Esophagus squamous epithelium (tissue), 4 donors: Measurements from ENCODE around the gene TMEM79.

ENCODE experiments used
- POLR2A ChIP-seq, 4 donors: fragments of 450-650 bp; IDR thresholded peaks; one replicate each; pipeline ENCODE4 v1.6.1; 2017; ENCODE audit warnings: antibody characterized with exemption in 4 of 4, mild to moderate bottlenecking in 4 of 4, moderate library complexity in 3 of 4
- TF ChIP-seq, protein P1 (sequence below), 6 experiments: fragments of 450-650 bp in 4 of 6; fragments of 200-600 bp in 2 of 6; sonication (generic) in 2 of 6; IDR thresholded peaks; one replicate each; pipeline ENCODE4 v1.5.1; 2016 to 2019; ENCODE audit warnings: antibody characterized with exemption in 6 of 6, mild to moderate bottlenecking in 4 of 6, moderate library complexity in 4 of 6

DNA sequence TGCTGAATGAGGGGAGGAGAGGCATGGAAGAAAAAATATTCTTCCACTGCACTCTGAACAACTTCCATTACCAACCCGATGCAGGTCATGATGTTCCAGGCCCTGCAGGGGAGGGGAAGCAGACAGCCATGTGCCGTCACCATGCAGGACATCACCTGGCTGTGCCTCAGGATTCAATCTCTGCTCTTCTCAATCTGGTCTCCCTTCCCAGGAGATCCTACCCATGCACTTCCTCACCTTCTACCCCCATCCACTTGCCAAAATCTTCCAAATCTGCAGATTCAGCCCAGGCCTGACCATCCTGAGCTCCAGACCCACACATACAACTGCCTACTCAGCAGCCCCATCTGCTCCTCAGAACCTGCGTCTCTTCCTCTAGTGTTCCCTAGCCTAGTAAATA lies 30.5 kb upstream of the TMEM79 start:
- TF ChIP-seq POLR2A (IDR thresholded peaks at IDR 0.05), result no peak
- TF ChIP-seq, protein P1, sequence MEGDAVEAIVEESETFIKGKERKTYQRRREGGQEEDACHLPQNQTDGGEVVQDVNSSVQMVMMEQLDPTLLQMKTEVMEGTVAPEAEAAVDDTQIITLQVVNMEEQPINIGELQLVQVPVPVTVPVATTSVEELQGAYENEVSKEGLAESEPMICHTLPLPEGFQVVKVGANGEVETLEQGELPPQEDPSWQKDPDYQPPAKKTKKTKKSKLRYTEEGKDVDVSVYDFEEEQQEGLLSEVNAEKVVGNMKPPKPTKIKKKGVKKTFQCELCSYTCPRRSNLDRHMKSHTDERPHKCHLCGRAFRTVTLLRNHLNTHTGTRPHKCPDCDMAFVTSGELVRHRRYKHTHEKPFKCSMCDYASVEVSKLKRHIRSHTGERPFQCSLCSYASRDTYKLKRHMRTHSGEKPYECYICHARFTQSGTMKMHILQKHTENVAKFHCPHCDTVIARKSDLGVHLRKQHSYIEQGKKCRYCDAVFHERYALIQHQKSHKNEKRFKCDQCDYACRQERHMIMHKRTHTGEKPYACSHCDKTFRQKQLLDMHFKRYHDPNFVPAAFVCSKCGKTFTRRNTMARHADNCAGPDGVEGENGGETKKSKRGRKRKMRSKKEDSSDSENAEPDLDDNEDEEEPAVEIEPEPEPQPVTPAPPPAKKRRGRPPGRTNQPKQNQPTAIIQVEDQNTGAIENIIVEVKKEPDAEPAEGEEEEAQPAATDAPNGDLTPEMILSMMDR (IDR thresholded peaks at IDR 0.05), result no peak
